GM21526 (cell line): ENCODE results near the gene EPB41L3.
"Not testable (repeated sequence)": the region's sequence is repeated elsewhere in the genome, so short reads cannot be mapped to it uniquely, and the experiment has no call there.

ENCODE experiments used
- ATAC-seq: cut with Tn5 transposase; IDR thresholded peaks from one replicate; pipeline ENCODE4 v1.9.1; 2021; ENCODE audit warnings: moderate library complexity; ENCODE audit not compliant: unreplicated experiment, low FRiP score

EPB41L3 gene

DNA sequence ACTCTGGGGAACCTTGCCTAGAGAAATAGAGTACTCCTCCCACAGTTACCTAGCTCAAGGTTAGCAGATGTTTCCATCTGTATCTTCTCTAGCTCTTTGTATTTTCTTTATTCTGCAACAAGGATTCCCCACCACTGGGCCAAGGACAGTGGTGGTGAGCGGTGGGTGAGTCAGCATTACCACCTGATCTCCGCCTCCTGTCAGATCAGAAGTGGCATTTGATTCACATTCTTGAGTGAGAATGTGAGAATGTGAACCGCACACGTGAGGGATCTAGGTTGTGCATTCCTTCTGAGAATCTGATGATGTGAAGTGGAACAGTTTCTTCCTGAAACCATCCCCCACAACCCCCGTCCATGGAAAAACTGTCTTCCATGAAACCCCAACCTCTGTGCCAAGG, 9.0 kb downstream of the EPB41L3 start:
- ATAC-seq: no peak

DNA sequence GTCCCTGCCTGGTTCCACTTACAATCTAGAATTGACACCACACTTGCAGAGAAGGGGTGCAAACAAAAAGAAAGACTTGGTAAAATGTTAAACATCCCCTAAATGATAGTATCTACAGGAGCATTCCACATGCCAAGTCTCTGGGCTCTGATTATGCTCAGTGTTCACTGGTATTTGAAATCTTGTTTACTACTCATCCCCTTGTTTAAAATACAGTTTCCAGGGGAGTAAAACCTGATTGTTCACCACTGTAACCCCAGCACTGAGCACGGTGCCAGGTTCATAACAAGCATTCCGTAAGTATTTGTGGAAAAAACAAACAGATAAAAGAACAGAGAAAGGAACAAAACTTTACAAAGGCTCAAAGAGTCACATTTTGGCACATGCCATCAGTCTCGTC, 11.7 kb downstream of the EPB41L3 start:
- ATAC-seq: no peak

DNA sequence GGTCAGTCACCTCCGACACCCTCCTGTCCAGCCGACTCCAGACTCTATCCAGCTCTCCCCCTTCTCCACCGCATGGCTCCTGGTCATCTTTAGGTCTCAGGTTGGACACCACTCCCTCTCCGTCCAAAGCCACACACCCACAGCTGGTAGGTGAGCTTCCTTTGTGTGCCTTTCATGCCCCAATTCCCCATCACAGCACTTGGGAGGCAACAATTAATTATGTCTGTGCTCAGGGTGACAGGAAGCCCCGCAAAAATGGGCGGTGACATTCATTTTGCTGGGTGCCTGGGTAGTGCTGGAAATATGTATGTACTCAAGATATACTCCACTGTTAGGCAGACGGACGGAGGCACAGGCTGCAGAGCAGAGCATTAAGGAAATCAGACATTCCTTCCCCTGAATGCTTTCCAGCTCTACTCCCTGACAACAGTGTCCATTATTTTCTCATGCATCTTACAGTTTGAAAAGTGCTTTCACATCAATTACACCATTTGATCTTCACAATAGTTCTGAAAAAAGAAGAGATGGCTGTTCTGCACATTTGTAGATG, 13.1 kb downstream of the EPB41L3 start:
- ATAC-seq: no peak

DNA sequence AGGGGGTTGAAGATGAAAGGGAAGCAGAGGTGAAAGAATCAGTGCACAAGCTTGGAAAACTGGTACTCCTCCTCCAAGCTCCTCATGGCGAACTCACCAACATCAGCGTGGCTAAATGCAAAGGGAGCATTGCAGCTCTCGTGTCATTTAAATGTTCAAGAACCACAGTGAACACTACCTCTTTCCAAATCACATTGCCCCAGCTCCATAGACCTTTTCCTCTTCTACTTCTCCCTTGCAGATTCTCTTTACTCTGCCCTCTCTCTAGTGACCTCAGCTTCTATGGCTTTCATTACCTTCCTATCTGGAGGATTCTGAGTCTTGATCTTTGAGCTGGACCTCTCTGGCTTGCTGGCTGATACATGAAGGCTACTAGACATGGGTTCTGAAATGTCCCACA, 14.3 kb downstream of the EPB41L3 start:
- ATAC-seq: no peak

DNA sequence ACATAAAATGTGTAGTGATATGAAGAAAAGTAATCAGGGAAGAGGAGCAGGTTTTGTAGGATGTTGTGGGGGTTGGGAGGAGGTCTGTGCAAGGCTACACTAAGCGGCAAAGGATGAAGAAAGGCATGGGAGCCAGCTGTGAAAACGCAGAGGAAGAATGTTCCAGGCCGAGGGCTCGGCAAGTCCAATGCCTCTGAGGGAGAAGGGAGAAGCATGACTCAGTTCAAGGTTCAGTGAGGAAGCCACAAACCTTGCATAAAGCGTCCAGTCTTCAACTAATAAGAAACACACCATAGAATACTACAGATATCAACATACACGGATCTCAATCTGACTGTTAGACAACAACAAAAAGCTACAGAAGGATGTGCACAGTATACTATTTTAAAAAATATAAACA, 16.2 kb downstream of the EPB41L3 start:
- ATAC-seq: no peak

DNA sequence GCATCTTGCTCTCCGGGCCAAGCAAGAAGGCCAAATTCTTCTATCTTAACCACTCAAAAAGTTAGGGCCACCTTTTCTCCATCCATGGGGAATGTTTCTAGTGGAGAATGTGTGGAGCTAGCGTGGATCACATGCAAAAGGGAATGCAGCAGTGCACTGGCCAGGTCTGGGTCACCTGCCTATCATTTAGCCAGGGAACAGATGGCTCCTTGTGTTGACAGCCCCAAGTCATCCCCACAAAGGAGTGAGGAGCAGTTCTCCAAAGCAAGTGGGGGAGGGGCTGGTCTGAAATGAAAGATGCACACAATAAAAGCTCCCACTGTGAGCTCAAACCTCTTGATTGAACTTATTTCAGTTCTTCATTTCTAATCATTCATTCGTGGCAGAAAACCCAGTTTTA, 19.1 kb downstream of the EPB41L3 start:
- ATAC-seq: no peak

DNA sequence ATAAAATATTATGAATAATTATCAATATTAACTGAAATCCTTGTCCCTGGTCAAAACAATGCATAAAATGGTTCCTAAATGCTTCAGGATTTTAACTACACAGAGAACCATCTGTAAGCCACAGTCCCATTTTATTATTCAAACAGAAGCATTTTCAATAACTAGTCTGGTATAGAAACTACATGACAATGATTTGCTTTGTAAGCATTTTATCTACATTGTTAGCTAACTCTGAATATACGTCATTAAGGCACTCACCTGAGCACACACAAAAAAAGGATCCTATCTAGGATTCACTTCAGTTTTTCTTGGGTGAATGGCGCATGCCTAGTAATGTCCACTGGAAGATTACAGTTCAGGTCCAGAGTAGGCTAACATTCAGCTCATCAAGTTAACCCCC, 22.8 kb downstream of the EPB41L3 start:
- no peak for ATAC-seq

DNA sequence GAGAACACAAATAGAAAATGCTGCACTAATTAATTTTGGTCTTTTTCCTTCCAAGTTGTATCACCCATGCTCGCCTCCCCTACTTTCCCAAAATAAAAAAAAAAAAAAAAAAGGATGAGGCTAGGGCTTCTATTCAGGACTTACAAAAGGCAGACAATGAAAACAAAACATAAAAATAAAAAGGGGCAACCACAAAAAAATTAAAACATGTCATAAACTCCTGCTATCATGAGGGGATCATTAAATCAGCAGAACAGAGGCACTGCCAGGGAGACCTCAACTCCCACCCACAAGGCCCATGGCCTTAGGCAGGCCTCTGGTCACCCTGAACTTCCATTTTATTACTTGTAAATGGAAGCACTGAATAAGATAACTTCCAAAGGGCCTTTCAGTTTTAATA, 23.3 kb downstream of the EPB41L3 start:
- ATAC-seq: no peak

DNA sequence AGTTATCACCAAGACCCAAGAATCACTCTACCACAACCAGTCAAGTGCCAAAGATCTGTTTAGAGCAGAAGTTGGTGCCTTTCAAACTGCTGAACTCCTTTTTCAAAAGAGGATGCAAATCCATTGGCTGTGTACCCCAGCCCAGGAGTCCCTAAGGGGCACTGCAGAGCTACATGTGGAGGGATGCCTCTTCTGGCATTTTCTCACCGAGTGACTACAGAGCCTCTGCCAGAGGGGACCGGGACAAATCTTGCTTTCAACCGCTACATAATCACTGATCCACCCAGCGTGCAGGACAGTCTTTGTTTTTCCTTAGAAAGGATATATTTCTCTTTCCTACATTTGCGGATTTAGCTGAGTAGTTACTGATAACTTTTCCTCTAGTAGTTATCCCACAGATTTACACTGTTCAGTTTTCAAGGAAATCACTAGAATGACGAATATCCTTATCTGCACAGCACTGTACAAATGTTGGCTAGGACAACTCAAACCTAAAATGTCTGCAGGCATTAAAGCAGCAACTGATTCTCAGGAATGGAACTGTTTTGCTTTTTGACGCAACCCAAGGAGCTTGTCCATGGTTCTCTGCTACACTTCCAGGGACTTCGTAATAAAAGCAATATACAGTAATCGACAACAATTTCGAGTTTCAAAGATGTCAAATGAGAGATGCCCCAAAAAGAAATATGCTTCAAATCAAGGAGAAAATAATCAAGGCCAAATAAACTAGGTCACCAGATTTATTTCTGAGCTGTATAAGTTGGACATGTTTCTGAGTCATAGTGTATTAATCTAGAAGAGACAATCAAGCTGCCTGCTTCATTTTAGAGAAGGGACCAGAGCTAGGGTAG, 24.1 kb downstream of the EPB41L3 start:
- no peak for ATAC-seq

DNA sequence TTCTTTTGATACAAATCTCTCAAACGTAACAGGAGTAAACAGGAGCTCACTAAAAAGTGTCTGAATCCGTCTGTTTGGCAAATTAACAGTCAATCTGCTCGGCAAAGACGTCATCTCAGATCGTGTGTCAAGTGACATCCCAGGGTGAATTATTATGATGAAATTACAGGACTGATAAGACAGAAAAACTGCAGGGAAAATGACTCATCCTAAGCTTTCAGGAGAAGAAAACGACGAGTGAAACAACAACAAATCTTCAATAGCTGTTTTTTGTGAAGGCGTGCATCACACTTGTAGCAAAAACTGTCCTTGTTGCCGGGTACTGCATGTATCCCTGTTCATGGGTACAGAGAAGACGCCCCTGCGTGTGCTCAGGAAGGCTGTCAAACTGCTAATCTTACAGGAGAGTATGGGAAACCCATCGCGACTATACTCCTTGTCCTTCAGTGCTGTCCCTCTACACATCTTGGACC, 24.9 kb downstream of the EPB41L3 start:
- no peak for ATAC-seq

DNA sequence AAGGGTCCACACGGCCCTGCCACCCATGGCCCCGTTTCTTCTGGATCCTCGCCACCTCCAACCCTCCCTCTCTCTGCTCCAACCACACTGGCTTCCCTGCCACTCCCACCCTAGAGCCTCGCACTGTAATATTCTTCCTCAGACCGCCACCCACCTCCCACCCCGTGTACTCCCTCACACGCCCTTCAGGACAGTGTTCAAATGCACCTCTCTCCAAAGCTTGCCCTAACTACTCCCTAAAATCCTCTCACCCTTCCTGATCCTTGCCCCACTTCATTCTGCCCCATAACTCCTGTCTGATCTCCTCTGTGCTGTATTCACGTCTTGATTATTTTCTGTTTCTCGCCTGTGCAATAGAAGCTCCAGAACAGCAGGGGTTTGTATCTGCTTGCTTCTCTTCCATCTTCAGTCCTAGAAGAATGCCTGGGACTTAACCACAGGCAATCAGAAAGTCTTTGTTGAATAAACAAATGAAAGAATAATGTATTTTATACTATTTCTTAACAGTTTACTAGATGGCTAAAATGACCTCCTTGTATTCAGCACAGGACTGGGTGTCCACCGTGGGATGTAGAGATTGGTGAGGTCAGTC, 25.5 kb downstream of the EPB41L3 start:
- no peak for ATAC-seq

DNA sequence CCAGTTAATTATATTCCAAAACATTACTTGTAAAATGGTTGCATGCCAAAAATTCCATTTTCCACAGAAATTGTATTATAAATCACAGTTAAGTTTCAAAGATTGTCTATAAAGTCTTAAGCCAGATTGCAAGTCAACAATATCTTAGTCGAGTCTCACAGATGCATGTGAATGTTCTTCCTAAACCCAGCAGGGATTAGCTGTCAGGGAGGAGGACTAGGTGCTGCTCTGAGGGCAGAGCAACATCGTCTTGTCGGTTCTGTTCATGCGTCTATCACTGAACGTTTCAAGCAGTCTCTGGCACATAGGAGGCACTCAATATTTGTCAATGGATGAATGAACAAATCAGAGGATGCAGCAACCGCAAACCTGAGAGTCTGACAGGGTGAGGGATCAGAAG, 27.0 kb downstream of the EPB41L3 start:
- ATAC-seq: no peak

DNA sequence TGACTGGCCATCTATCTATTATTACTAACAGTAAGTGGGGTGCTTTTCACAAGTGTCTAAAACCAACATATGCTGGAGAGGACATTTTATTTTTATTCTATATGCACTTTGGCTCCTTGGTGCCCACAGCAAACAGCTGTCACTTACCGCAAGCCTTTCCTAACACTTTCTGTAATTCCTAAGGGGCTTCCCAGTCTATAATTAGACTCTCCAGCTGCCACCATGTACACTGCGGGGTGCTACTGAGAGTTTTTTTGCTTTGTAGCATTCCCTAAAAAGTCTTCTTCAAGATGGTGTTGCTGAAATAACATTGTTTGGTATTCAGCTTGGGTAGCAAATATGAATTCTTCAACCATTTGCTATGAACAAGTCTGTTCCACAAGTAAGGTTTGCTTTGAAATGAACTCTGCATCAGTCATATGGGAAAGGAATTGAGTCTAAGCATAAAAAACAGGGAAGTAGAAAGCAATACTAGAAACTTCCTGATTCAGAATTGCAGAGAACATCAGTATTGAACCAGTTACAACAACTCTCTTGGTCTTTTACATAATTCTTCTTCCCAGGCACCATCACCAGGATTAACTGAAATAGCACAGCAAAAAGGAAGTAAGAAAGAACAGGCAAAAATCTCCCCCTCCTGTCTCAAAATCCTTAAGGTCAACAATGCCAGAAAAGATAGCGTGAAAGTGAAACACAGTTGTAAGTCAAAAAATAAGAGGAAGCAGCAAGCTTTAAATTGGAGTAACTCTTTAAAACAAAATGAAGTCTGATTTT, 28.6 kb downstream of the EPB41L3 start:
- no peak for ATAC-seq

DNA sequence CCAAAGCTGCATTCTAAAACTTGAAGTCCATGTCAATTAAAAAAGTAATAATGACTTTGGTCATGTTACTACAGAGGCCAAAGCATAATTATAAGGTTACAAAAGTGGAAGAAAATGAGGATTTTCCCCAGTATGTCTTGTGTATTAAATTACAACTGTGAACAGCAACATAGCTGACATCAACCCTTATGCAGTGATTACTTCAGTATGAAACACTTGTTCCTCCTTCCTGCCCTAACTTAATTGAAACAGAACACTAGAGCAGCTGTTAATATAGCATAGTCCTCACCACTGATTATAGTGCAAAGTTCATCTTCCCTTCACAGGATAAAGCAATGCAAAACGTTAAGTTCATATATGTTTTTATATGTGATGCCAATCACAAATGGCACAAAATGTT, 29.9 kb downstream of the EPB41L3 start:
- no peak for ATAC-seq

DNA sequence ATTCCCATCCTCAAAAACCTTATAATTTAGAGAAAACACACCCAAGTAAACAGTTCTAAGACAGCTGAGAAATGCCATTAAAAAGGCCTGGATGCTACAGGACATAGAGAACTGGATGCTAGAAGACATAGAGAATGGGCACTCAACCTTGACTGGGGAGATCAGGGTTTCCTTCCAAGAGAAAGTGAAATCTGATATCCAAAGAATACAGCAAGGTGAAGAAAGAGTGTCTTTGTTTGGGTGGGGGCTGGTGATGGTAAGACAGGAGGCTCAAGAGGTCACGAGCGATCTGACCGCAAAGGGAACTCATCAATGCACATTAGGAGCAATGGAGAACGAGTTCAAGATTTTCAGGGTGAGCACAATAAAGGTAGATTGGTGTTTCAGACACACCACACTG, 31.6 kb downstream of the EPB41L3 start:
- no peak for ATAC-seq

DNA sequence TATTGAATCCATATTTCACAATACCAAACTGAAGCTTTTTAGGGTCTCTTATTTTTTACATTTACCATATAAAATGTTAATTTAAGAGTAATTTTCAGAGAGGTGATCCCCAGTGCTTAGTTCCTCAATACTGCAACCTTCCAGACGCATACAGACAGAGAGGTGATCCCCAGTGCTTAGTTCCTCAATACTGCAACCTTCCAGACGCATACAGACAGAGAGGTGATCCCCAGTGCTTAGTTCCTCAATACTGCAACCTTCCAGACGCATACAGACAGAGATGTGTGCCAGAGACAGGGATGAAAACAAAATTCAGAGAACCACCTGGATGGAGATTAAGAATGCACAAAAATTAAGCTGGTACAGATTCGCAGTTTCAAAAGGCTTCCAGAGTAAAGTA, 32.3 kb downstream of the EPB41L3 start:
- ATAC-seq: not testable (repeated sequence)

DNA sequence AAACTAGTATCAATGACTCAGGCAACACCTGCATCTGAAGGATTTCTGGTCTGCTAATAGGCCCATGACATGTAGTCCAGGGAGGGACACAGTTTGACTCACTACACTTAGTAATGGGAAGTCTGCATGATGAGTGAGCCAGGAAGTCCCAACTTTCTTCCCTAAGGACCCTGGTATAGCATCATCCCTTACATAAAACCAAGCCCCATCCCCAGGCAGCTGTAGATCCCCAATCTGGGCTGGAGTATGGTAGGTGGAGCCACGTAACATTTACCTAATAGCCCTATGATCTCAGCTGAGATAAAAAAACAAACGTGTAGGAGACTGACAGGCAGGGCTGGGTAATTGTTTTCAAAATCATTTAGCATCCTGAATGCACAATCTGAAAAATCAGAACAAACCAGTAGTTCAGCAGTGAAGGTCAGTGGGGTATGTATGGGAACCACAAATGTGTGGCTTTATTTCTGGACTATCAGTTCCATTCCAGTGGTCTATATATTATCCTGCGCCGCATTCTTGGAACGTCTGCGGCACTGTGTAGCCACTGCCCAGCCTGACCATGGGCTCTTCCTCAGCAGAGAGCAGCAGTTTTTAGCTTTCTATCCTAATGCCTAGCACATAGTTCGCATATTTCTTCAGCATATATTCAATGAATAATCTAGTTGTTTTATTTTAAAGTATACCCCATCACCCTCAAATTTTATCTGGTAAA, 33.5 kb downstream of the EPB41L3 start:
- no peak for ATAC-seq

DNA sequence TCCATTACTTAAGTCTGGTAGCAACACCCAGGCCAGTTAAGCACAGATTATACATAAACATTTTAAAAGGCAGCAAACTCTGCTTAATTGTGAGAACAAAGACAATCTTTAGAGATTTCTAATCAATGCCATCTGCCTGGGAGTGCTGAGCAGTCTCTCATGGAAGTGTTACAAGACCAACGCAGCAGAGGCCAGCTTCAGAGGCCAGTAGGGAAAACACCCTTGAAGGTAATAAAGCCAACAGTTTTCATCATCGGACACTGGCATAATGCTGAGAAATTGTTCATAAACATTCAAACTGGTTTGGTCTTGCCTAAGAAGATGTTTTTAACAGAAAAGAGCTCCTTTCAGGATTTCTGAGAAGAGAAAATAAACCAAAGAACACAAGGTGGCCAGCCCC, 35.0 kb downstream of the EPB41L3 start:
- ATAC-seq: no peak

DNA sequence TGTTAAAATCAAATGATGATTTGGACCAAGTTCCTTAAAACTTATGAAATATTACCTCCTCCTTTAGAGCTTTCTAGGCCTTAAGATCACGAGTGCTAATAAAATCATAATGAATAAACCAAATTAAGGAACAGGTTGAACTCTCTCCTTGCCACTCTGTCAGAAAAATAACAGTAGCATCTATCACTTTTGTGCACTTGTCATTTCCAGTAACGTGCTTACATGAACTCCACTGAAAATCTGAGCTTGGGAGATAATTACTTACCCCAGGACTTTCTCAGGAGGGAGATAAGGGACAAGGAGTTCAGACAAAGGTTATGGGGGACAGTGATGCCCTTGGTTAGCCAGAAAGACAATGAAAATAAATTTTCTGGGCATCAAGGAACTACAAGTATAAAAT, 36.0 kb downstream of the EPB41L3 start:
- no peak for ATAC-seq

DNA sequence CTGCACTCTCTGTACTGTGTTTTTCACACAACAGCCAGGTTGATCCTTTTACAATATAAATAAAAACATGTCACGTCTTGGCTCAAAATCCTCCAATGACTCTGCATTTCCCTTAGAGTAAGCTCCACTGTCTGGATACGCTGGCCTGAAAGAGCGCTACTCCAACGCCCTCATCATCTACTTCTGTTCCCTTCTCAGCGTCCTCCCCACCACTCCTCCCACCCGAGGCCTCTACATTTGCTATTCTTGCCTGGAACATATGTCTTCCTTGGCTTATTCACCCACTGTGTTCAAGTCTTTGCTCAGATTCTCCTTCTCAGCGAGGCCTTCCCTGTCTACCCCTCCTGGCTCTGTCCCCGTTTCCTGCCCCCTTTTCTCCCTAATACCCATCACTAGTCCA, 37.6 kb downstream of the EPB41L3 start:
- ATAC-seq: no peak

DNA sequence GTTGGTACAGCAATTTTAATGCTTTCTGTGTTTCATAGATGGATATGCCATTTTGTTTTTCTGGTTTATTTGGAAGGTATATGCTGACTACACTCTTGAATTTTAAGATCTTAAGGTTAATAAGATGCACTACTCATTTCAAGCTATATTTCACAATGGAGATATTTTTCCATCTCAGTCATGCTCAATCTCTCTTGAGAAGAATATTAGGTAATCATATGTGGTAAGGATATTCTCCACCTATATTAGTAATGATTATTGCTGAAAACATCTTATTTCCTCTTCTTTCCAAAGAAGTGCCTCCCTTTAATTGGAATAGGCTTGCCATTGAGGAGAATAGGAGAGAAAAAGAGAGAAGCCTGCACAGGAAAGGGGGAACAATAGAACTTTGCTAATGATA, 40.1 kb downstream of the EPB41L3 start:
- no peak for ATAC-seq
